ENCODE data around the gene OR8B4.
"Not testable (repeated sequence)": the region's sequence is repeated elsewhere in the genome, so short reads cannot be mapped to it uniquely, and the experiment has no call there.

GRCh38 chr11:124382857-124383256, 41.8 kb downstream of the OR8B4 start:
- not testable (repeated sequence) for TF ChIP-seq CTCF (conservative IDR thresholded peaks at IDR 0.05 in 1 of 2, IDR thresholded peaks at IDR 0.05 in 1 of 2; ENCODE audit: extremely low read depth in 1 of 2, insufficient read depth in 1 of 2, low read depth in 1 of 2, low read length in 2 of 2); EZH2 (IDR thresholded peaks at IDR 0.05; ENCODE audit: borderline replicate concordance, low read length)
